WERI-Rb-1 (cell line): ENCODE data around the gene ENPP3.

Source experiments
- DNase-seq: peaks from one replicate; pipeline ENCODE4 v3.0.0-alpha.2; 2020
- H3K27ac ChIP-seq: fragments of 250-450 bp; sonication (Bioruptor Pico); 2 replicates; pipeline ENCODE4 v1.5.1; 2020; ENCODE audit warnings: mild to moderate bottlenecking, moderate library complexity
- H3K27me3 ChIP-seq: fragments of 250-450 bp; sonication (Bioruptor Pico); 2 replicates; pipeline ENCODE4 v1.5.1; 2021; ENCODE audit warnings: mild to moderate bottlenecking, low read depth, moderate library complexity; ENCODE audit not compliant: insufficient read depth, severe bottlenecking
- H3K36me3 ChIP-seq: fragments of 250-450 bp; sonication (Bioruptor Pico); 2 replicates; pipeline ENCODE4 v1.5.1; 2020; ENCODE audit warnings: mild to moderate bottlenecking, moderate library complexity
- H3K4me3 ChIP-seq: 2 replicates; pipeline ENCODE4 v1.5.1; 2011; ENCODE audit warnings: low read depth, mild to moderate bottlenecking, control low read depth, low read length
- H3K9me3 ChIP-seq: fragments of 250-450 bp; sonication (Bioruptor Pico); 2 replicates; pipeline ENCODE4 v1.5.1; 2021; ENCODE audit warnings: mild to moderate bottlenecking, moderate library complexity; ENCODE audit not compliant: severe bottlenecking
- TF ChIP-seq, protein P1 (sequence below): IDR thresholded peaks from 2 replicates; pipeline ENCODE4 v1.5.1; 2011; ENCODE audit warnings: low read depth, mild to moderate bottlenecking, control low read depth, inconsistent platforms, low read length

ENPP3 gene

DNA sequence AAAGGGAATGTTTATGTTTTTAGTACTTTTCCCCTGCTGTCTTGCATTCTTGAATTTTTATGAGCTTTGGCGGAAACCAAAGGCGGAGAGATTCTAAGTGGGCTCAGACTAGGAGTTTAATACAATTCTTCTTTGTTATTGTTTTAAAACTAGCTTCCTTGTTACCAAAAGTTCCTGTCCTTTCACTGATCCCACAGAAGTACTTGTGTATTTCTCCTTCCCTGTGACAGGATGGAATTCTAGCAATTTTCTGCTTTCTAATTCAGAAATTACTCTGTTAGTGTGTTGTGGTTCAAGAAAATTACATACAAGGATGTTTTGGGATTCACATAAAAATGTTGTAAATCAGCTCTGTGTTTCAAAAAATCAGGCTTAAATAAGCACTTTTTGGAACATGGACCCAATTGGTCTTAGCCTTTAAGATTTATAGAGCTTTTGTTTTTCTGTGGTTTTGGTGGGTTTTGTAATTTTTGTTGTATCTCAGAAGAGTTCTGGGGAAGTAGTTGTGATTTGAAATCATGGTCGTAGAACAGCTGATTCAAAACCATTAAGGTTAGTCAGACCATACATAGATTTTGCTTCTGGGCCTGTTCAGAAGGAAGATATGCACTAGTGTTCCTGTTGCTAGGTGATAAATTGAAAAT lies 91.3 kb downstream of the ENPP3 start:
- Histone ChIP-seq H3K36me3 (no peaks in the 10 kb centered on the region), H3K27ac (no peak overlapping the region), H3K9me3 (peaks cover 3% of the 10 kb centered on the region), H3K27me3 (peaks cover 5% of the 10 kb centered on the region), H3K4me3 (no peak overlapping the region)
- TF ChIP-seq, protein P1, sequence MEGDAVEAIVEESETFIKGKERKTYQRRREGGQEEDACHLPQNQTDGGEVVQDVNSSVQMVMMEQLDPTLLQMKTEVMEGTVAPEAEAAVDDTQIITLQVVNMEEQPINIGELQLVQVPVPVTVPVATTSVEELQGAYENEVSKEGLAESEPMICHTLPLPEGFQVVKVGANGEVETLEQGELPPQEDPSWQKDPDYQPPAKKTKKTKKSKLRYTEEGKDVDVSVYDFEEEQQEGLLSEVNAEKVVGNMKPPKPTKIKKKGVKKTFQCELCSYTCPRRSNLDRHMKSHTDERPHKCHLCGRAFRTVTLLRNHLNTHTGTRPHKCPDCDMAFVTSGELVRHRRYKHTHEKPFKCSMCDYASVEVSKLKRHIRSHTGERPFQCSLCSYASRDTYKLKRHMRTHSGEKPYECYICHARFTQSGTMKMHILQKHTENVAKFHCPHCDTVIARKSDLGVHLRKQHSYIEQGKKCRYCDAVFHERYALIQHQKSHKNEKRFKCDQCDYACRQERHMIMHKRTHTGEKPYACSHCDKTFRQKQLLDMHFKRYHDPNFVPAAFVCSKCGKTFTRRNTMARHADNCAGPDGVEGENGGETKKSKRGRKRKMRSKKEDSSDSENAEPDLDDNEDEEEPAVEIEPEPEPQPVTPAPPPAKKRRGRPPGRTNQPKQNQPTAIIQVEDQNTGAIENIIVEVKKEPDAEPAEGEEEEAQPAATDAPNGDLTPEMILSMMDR = no peak
- no peak for DNase-seq

DNA sequence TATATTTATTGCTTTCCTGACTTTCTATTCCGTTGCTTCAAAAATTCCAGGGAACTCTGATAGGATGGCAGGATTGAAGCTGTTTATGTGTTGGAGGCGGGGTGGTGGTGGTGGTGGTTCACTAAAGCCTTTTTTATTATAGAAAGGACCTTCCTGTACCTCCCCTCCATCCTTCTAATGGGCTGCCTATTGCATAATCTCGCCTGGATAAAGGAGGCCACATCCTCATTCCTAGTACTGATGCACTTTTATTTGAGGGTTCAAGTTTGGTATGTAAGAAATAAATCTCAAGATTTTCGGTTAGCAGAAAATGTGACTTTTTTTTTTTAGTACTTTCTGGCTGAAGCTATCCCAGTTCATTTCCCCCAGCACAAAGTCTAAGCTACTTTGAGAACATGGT lies 92.4 kb downstream of the ENPP3 start:
- DNase-seq = no peak
- H3K36me3 ChIP-seq = no peaks in the 10 kb centered on the region
- peaks cover 3% of the 10 kb centered on the region for H3K9me3 ChIP-seq
- TF ChIP-seq, protein P1 = no peak
- peaks cover 5% of the 10 kb centered on the region for H3K27me3 ChIP-seq
- no peak overlapping the region for H3K4me3 ChIP-seq
- no peak overlapping the region for H3K27ac ChIP-seq

DNA sequence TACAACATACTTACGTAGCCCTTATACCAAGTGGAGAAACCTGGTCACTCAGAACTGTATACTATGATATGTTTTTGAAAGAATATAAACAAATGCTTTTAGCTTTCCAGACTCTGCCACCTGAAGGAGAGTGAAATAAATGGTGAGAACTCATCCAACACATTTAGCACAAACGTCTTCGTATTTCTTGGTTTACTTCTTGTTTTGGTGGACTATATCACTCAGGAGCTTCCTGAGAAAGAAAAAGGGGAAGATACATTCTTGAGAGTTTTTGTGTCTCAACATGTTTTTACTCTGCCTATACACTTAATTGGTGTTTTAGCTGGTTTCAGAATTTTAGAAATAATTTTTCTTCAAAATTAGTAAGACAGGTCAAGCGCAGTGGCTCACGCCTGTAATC lies 93.2 kb downstream of the ENPP3 start:
- no peak for DNase-seq
- TF ChIP-seq, protein P1 = no peak
- Histone ChIP-seq H3K4me3 (no peak overlapping the region), H3K27me3 (peaks cover 5% of the 10 kb centered on the region), H3K36me3 (no peaks in the 10 kb centered on the region), H3K9me3 (peaks cover 3% of the 10 kb centered on the region), H3K27ac (no peak overlapping the region)

DNA sequence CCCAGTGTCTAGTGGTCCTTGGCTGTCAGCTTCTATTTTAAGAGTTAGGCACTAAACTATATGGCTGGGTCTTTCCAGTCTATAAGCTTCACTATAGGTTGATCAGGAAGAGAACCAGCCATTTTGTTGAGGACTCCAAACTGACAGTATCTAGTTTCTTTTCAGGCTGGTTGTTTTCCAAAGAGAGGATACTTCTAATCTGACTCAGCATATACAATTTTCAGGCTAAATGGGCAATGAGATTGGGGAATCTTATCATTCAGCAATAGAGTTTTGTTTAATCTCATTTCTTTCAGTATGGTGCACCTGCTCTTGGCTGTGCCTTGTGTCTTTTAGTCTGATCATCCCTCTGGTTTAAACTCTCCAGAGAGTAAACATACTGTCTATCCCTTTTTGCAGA lies 94.1 kb downstream of the ENPP3 start:
- H3K36me3 ChIP-seq = no peaks in the 10 kb centered on the region
- H3K9me3 ChIP-seq = peaks cover 3% of the 10 kb centered on the region
- DNase-seq = no peak
- peaks cover 3% of the 10 kb centered on the region for H3K27me3 ChIP-seq
- no peak overlapping the region for H3K27ac ChIP-seq
- TF ChIP-seq, protein P1 = no peak
- no peak overlapping the region for H3K4me3 ChIP-seq

DNA sequence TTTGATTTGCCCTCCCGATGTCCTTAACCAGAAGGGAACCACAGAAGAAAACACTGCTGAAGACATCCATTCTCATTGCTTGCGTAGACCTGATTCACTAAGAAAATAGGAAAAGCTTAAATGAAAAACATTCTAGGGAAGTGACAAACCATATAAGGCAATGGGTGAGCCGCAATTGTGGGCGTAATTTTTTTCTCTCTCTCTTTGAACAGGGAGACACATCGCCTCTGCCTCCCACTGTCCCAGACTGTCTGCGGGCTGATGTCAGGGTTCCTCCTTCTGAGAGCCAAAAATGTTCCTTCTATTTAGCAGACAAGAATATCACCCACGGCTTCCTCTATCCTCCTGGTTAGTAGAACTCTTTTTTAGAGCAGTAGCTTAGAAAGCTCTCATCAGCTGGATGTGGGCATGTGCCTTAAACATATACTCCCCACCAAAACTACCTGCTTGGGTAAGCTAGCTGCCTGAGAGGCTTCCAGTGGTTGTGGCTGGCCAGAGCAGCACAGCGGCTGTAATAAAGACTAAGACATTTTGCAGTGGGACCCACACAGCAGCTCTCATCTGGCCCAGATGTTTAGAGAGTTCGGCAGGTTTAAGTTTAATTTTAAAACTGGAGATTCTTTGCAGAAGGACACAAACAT lies 96.4 kb downstream of the ENPP3 start:
- Histone ChIP-seq H3K9me3 (no peaks in the 10 kb centered on the region), H3K36me3 (no peaks in the 10 kb centered on the region), H3K27me3 (peaks cover 3% of the 10 kb centered on the region), H3K27ac (no peak overlapping the region), H3K4me3 (no peak overlapping the region)
- no peak for DNase-seq
- TF ChIP-seq, protein P1 = no peak
